GM19468 (cell line): ENCODE measurements around the gene DROSHA.
"Not testable (repeated sequence)": the region's sequence is repeated elsewhere in the genome, so short reads cannot be mapped to it uniquely, and the experiment has no call there.

Source experiments
- ATAC-seq: cut with Tn5 transposase; IDR thresholded peaks from one replicate; pipeline ENCODE4 v1.9.1; 2021; ENCODE audit warnings: mild to moderate bottlenecking, moderate library complexity, moderate number of reproducible peaks; ENCODE audit not compliant: unreplicated experiment; ENCODE audit errors: extremely low read depth

The DROSHA gene, protein sequence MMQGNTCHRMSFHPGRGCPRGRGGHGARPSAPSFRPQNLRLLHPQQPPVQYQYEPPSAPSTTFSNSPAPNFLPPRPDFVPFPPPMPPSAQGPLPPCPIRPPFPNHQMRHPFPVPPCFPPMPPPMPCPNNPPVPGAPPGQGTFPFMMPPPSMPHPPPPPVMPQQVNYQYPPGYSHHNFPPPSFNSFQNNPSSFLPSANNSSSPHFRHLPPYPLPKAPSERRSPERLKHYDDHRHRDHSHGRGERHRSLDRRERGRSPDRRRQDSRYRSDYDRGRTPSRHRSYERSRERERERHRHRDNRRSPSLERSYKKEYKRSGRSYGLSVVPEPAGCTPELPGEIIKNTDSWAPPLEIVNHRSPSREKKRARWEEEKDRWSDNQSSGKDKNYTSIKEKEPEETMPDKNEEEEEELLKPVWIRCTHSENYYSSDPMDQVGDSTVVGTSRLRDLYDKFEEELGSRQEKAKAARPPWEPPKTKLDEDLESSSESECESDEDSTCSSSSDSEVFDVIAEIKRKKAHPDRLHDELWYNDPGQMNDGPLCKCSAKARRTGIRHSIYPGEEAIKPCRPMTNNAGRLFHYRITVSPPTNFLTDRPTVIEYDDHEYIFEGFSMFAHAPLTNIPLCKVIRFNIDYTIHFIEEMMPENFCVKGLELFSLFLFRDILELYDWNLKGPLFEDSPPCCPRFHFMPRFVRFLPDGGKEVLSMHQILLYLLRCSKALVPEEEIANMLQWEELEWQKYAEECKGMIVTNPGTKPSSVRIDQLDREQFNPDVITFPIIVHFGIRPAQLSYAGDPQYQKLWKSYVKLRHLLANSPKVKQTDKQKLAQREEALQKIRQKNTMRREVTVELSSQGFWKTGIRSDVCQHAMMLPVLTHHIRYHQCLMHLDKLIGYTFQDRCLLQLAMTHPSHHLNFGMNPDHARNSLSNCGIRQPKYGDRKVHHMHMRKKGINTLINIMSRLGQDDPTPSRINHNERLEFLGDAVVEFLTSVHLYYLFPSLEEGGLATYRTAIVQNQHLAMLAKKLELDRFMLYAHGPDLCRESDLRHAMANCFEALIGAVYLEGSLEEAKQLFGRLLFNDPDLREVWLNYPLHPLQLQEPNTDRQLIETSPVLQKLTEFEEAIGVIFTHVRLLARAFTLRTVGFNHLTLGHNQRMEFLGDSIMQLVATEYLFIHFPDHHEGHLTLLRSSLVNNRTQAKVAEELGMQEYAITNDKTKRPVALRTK (N-terminal part only)

DNA sequence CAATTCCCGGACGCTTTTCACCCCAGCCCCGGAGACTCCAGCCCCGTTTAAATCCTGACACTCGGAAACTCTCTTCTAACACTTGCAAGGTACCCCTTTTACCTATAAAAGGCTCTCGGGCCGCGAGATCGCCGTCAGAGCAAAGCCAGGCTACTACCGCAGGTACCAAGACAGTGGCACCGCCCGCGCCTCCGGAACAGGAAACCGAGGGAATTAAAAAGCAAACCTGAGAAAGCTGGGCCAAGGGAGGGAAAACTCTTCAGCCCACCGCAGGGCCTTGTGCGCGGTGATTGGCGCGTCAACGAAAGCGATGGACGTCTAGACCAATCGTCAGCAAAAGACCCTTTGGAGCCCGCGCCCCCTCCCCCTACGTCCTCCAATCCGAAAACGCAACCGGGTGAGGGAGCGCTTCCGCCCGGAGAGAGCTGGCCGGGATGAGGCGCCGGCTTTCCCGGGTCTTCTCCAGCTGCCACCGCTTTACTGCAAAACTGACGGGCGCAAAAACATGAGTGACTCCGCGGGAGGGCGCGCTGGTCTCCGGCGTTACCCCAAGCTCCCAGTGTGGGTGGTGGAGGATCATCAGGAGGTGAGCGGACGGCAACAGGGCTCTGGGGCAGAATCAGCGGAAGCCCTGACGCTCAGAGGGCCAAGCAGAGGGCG is at the start of gene DROSHA, which contains the start of gene C5orf22:
Gene DROSHA (minus strand): TSS at position 206 of the 660 bp plus-strand sequence. CDS start 3,034 bp downstream, outside the sequence.
Gene C5orf22 (plus strand): TSS at position 414 of the 660 bp plus-strand sequence. CDS start 92 bp downstream, at position 506.
- ATAC-seq, result peak; percentile 93

DNA sequence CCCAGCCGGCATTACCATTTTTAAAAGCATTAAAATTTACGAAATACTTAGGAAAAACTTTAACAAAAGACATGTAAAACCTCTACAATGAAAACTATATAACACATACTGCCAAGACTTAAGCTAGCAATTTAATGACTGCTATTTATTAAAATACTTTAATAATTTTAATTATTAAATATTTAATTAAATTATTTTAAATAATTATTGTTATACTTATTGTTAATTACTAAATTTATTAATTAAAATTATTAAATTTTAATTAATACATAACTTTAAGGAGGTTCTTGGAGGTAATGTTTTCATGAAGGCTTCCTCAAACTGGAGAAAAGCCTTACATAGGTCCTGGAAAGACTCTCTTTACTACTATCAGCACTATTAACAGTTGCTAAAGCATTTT is 47.7 kb upstream of the DROSHA start:
- no peak for ATAC-seq

DNA sequence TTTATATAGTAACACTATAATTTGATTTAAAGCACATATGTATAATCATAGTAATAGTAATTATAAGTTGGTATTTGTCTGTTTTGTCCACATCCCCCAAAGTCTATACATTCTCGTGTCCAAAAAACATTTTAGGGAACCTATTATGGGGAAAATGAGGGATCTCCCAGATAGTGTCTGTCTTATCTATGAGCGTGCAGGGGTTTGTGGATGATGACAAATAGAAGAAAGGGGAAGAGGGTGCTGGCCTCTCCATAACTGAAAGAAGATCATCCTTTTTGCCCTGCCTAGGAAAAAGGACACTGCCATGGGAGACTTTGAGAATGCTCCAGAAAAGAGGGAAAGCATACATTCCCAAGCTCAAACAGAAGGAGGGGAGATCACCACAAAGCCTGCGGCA is 45.5 kb upstream of the DROSHA start:
- no peak for ATAC-seq

DNA sequence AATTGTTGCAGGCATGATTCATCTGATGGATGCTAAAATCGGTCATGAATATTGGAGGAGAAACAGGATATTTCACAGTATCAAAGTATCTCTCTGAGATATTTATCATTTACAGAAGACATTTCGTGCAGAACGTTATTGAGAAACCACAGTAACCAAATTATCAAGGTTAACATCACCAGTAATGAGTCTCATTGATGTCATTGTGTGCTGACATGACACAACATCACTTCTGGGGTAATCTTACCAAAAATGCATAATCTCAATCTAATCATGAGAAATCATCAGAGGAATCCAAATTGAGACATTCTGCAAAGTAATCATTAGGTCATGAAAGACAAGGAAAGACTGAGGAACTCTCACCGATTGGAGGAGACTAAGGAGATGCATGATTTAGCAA is 42.9 kb upstream of the DROSHA start:
- no peak for ATAC-seq

DNA sequence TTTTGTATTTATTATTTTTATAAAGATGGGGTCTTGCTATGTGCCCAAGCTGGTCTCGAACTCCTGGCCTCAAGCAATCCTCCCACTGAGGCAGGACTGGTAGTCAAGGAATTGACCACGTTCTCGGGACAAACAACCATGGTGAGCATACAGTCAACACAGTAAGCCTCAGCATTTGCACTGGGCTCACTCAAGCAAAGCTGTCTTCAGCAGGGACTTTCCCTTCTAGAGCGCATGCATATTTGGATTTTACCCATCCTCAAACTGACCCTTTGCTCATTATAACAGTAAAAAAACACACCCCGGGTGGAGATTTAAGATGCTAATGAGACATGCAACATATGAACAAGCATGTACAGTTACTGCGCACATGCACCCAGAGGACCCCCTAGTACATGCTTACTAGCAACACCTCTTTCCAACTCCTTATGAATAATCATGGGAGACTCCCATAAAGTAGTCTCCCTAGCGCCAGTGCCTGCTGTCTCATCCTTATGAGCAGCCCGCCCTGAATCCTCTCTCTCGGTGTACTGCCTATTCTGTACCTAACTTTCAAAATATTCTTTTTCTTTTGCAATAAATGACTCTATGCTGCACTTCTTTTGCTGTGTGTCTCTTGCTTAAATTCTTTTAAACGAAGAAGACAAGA is 41.7 kb upstream of the DROSHA start:
- ATAC-seq, result no peak

DNA sequence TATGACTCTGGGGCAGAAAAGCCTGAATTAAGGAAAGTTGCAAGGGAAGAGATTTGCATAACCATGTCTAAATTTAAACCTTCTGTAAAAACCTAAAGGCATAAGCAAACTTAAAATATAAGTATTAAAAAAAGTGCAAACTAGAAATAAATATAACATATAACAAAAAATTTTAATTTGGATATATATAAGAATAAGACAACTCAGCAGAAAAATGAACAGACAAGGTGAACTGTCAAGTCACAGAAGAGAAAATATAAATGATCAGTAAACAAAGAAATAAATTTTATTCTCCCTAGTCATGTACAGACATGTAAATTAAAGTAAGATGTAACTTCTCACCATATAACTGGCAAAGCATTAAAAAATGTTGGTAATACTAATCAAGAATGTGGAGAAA is 37.2 kb upstream of the DROSHA start:
- ATAC-seq, result no peak

DNA sequence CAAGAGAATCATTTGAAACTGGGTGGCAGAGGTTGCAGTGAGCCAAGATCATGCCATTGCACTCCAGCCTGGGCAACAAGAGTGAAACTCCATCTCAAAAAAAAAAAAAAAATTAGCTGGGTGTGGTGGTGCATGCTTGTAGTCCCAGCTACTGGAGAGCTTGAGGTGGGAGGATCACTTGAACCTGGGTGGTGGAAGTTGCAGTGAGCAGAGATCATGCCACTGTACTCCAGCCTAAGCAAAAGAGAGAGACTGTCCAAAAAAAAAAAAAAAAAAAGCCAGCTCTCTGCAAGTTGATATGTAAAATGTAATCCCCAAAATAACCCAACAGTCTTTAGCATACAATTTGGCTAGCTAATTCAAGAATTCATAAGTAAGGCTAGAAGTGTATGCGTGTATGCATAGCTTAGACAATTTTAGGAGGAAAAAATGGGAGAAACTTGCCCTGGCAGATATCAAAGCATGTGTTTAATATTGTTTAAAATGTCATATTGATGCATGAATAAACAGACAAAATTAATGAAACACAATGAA is 36.5 kb upstream of the DROSHA start:
- ATAC-seq, result no peak

DNA sequence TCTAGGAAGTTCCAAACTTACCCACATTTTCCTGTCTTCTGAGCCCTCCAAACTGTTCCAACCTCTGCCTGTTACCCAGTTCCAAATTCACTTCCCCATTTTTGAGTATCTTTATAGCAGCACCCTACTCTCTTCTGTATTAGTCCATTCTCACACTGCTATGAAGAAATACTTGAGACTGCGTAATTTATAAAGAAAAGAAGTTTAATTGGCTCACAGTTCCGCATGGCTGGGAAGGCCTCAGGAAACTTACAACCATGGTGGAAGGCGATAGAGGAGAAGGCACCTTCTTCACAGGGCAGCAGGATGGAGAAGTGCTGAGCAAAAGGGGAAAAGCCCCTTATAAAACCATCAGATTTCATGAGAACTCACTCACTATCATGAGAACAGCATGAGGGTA is 34.5 kb upstream of the DROSHA start:
- not testable (repeated sequence) for ATAC-seq

DNA sequence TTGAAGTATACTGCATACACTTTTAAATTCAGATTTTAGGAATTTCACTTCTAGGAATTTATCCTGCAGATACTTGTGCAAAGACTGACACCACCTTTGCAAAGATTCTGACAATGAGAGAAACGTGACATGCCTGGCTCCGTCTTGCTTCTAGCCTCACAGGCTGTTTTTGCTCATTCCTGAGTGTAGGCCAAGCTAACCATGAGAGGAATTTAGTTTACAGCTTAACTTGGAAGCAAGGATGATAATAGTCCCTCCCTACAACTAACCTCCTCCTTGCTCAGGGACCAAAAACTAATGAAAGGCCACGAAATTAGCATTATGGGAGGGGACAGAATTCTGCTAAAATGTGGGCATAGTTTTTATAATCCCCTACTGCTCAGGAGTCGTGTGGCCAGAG is 31.3 kb upstream of the DROSHA start:
- ATAC-seq, result no peak

DNA sequence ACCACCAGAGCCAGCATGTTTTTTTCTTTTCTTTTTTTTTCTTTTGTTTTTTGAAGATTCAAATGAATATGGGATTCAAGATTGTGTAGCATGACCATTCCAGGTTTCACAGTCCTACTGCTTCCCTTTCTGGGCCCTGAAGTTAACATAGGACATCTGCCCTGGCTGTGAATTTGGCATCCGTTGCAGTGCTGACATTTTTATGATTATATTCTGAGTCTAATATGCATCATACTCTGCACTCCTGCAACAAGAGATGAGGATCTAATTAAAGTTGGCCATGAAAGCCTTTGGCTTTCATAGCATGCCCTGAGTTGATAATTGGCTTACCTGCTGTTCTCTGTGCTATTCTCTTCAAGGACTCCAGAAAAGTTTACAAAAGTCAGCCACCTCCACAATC is 30.1 kb upstream of the DROSHA start:
- ATAC-seq, result no peak

DNA sequence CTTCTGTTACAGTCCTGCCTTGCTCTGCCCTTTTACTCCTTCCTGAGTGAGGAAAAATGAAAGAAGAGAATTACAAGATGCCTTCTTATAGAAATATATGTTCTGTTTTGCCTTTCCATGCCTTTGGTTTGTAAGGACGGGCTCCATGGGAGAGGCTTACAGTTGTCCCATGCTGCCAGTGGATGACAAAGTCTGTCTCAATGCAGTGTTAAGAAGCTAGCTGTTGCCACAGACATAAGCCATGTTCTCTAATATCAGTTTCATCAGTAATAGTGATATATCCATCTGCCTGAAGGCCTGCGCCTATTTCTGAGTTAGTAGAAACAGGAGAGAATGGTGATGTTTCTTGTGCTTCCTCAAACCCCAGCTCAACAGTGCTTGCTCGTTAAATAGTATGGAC is 28.0 kb upstream of the DROSHA start:
- no peak for ATAC-seq

DNA sequence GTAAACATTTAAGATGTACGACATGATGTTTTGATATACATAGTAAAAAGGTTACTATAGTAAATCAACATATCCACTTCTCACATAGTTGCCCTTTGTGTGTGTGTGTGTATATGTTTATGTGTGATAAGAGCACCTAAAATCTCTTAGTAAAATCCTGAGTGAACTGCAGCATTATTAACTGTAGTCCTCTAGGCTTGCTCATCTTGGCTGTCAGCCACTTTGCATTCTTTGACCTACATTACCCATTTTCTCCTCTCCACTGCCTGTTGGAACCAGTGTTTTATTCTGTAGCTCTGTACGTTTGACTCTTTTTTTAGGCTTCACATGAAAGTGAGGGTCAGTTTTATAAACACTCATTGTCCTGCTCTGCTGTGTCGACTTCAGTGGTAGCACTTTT is 24.6 kb upstream of the DROSHA start:
- ATAC-seq, result no peak

DNA sequence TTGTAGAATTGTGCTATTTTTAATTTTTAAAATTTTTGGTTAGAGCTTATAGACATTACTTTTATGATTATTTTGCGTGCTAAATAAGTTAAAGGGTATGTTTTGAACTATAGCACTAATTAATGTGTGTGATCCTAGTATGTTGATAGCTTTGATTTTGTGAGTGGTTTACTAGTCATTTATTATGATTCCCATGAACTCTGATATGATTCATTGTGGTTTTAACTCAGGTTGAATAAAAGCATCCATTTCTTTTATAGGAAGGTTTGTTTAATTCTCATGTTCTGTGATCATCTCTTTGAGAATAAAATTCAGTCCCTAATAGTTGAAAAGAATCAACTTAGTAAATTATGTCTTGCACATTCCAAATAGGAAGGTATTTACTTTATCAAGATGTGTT is 22.7 kb upstream of the DROSHA start:
- no peak for ATAC-seq

DNA sequence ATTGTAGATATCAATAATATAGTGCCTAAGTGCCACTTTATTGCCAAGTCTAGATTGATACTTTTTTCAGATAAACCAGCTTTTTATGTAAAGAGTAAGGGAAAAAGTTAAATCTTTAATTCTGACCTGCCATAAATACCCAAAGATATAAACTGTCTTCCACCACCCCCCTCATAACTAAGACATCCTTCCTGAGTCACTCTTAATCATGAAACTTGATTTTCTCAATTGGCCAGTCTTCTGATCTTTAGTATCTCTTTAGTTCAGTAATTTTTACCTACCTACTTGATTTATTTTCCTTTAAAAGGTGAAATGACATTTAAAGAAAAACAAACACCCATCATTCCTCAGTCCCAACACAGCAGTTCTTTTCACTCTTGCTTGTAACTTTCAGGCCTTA is 22.0 kb upstream of the DROSHA start:
- no peak for ATAC-seq

DNA sequence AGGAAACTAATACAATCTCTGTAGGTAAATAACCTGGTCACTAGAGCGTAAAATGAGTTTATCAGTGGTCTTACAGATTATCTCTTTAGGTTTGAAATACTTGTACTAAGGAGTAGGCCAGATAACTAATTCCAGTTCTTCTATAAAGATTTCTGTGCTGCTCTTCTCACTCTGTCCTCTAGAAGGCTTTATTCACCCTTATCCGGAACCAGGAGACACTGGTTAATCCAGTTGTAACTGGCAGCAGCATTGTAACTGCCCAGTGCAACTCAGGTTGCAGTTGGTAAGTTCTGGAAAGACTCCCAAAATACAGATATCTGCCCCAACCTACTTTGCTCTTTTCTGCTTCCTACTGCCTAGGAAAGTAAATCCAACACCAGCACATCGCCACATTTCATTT is 20.0 kb upstream of the DROSHA start:
- ATAC-seq, result no peak

DNA sequence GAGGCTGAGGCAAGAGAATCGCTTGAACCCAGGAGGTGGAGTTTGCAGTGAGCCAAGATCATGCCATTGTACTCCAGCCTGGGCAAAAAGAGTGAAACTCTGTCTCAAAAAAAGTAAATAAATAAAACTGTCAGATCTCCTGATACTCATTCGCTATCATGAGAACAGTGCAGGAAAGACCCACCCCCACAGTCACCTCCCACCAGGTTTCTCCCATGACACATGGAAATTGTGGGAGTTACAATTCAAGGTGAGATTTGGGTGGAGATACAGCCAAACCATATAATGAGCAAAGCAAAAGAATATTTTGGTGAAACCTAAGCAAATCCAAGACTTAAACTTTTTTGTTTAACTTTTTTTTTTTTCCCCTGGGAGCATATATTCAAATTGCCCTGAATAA is 17.2 kb upstream of the DROSHA start:
- ATAC-seq, result not testable (repeated sequence)

DNA sequence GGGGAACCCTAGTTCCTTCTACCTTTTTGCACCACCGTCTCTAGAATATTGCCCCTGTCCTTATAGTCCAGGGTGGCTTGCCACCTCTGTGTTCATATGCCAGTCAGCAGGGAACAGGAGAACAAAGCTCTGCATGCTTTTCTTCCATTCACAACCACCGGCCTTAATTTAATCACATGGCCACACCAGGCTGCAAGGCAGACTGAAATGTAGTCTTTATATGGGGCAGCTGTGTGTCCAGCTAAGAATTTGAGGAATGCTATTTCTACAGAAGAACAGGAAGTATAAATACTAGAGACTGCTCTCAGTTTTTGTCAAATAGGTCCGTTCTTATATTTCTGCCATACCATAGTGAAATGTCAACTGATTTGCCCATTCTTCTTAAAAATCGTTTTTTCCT is 6.0 kb upstream of the DROSHA start:
- ATAC-seq, result no peak

DNA sequence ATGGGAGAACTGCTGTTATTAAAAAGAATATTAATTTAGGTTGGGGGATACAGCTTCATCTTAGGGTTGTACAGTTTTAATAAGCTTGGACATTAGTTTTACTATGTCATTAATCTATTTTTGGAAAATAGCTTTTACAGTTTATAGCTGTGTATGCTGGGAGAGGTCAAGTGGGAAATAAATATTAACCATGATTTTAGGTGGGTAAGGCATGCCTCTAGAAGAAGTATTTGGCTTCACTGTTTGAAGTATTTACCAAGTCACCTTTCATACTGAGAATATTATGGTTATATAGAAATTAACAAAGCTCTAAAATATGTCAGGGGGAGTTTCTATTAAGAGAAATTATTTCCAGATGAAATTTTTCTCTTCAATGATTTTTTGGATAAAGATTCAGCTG is 5.5 kb upstream of the DROSHA start:
- ATAC-seq, result no peak

DNA sequence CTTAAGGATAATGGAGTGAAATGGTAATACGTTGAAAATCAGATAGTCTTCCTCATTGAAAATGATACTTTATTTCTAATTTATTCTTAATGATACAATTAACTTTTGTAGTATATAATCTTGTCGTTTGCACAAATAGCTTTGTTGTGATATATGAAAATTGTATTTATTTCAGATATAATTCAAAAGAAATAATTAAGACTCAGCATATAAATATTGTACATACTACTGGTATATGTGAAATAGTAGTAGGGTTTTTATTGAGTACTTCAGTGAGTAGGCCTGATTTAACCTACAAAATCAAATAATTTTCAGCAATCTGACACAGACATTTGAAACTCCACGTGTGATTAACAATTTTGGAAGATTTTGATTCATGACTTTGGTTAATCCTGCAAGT is 5.0 kb upstream of the DROSHA start:
- ATAC-seq, result no peak
